HepG2 (cell line): ENCODE results near the gene IQCE. TPM values are rescaled to one million over a fixed set of nuclear protein-coding genes. Genes with fewer than 3 reads are reported as not detected.
A peak's percentile ranks its signal among the peaks of the same experiment; 100 is the strongest.

Experiments
- FOXP4 ChIP-seq: sonication (generic); formaldehyde crosslinking; IDR thresholded peaks from 2 replicates; pipeline ENCODE4 v1.4.0; 2020; ENCODE audit warnings: missing genetic modification reagents
- GPBP1L1 ChIP-seq: sonication (generic); formaldehyde crosslinking; IDR thresholded peaks from 2 replicates; pipeline ENCODE4 v1.5.0; 2020; ENCODE audit warnings: mild to moderate bottlenecking, missing genetic modification reagents
- HNF1A ChIP-seq, 2 experiments: sonication (generic) in 1 of 2; formaldehyde crosslinking in 1 of 2; IDR thresholded peaks; 2 replicates each; pipeline versions ENCODE4 v1.4.0 to v1.6.1; 2016 to 2020; ENCODE audit warnings: borderline replicate concordance in 1 of 2, low read depth in 1 of 2, mild to moderate bottlenecking in 1 of 2, missing genetic modification reagents in 1 of 2
- HNF4G ChIP-seq, 2 experiments: sonication (generic) in 1 of 2; formaldehyde crosslinking in 1 of 2; IDR thresholded peaks; 2 replicates each; pipeline versions ENCODE4 v1.4.0 to v1.6.1; 2011 to 2020; ENCODE audit warnings: borderline replicate concordance in 2 of 2, low read depth in 2 of 2, mild to moderate bottlenecking in 2 of 2, low read length in 1 of 2, missing genetic modification reagents in 1 of 2, moderate library complexity in 1 of 2
- JUND ChIP-seq: sonication (generic); formaldehyde crosslinking; IDR thresholded peaks from 2 replicates; pipeline ENCODE4 v1.8.0; 2022; ENCODE audit warnings: mild to moderate bottlenecking, missing genetic modification reagents
- MXD4 ChIP-seq: IDR thresholded peaks from 2 replicates; pipeline ENCODE4 v1.6.1; 2016; ENCODE audit warnings: mild to moderate bottlenecking, missing biosample characterization, missing genetic modification reagents
- NR2C2 ChIP-seq: sonication (generic); formaldehyde crosslinking; IDR thresholded peaks from 2 replicates; pipeline ENCODE4 v1.4.0; 2020; ENCODE audit warnings: missing genetic modification reagents, mild to moderate bottlenecking, moderate library complexity, borderline replicate concordance
- NRL ChIP-seq: sonication (generic); formaldehyde crosslinking; IDR thresholded peaks from 2 replicates; pipeline ENCODE4 v1.5.0; 2020; ENCODE audit warnings: missing genetic modification reagents, mild to moderate bottlenecking, moderate library complexity, borderline replicate concordance
- RARG ChIP-seq: sonication (generic); formaldehyde crosslinking; IDR thresholded peaks from 2 replicates; pipeline ENCODE4 v1.4.0; 2020; ENCODE audit warnings: low read depth, mild to moderate bottlenecking, missing genetic modification reagents
- SMARCE1 ChIP-seq: fragments of 450-650 bp; IDR thresholded peaks from 2 replicates; pipeline ENCODE4 v1.6.1; 2017; ENCODE audit warnings: borderline replicate concordance
- SRSF1 ChIP-seq: fragments of 200-400 bp; formaldehyde crosslinking; optimal IDR thresholded peaks from 2 replicates; pipeline ENCODE3; 2017; ENCODE audit warnings: mild to moderate bottlenecking, low read depth, low read length, moderate library complexity
- ZBTB1 ChIP-seq: sonication (generic); formaldehyde crosslinking; IDR thresholded peaks from 2 replicates; pipeline ENCODE4 v1.4.0; 2020; ENCODE audit warnings: missing genetic modification reagents, borderline replicate concordance
- ZBTB8A ChIP-seq: sonication (generic); formaldehyde crosslinking; IDR thresholded peaks from 2 replicates; pipeline ENCODE4 v1.4.0; 2020; ENCODE audit warnings: mild to moderate bottlenecking, low read depth, missing genetic modification reagents, borderline replicate concordance
- ZEB1 ChIP-seq: IDR thresholded peaks from 2 replicates; pipeline ENCODE4 v1.6.1; 2012; ENCODE audit warnings: mild to moderate bottlenecking, low read depth, inconsistent platforms; ENCODE audit not compliant: insufficient replicate concordance
- ZNF205 ChIP-seq: IDR thresholded peaks from 2 replicates; pipeline ENCODE4 v1.6.1; 2018; ENCODE audit warnings: missing biosample characterization, missing genetic modification reagents
- ZNF264 ChIP-seq: sonication (generic); formaldehyde crosslinking; IDR thresholded peaks from 2 replicates; pipeline ENCODE4 v1.4.0; 2020; ENCODE audit warnings: missing genetic modification reagents
- ZNF446 ChIP-seq: sonication (generic); formaldehyde crosslinking; IDR thresholded peaks from 2 replicates; pipeline ENCODE4 v1.5.0; 2020; ENCODE audit warnings: mild to moderate bottlenecking, missing genetic modification reagents
- ZNF674 ChIP-seq: sonication (generic); formaldehyde crosslinking; IDR thresholded peaks from 2 replicates; pipeline ENCODE4 v1.5.0; 2020; ENCODE audit warnings: low read depth, mild to moderate bottlenecking, missing genetic modification reagents
- ZNF747 ChIP-seq: sonication (generic); formaldehyde crosslinking; IDR thresholded peaks from 2 replicates; pipeline ENCODE4 v1.8.1; 2023; ENCODE audit warnings: missing genetic modification reagents, mild to moderate bottlenecking, borderline replicate concordance
- ZNF766 ChIP-seq: sonication (generic); formaldehyde crosslinking; IDR thresholded peaks from 2 replicates; pipeline ENCODE4 v1.5.0; 2020; ENCODE audit warnings: missing genetic modification reagents, borderline replicate concordance
- ZNF780A ChIP-seq: sonication (generic); formaldehyde crosslinking; IDR thresholded peaks from 2 replicates; pipeline ENCODE4 v1.8.0; 2022; ENCODE audit warnings: mild to moderate bottlenecking, missing genetic modification reagents, moderate library complexity
- ZNF816 ChIP-seq: sonication (generic); formaldehyde crosslinking; IDR thresholded peaks from 2 replicates; pipeline ENCODE4 v1.8.0; 2022; ENCODE audit warnings: missing genetic modification reagents, mild to moderate bottlenecking, borderline replicate concordance
- polyA plus RNA-seq, 8 experiments: library from polyadenylated mRNA; depleted of rRNA in 3 of 8; stranded (reverse) in 7 of 8; unstranded in 1 of 8; fragments of >200 nt; fragmentation: Illumina TruSeq in 4 of 8; extraction: Trizol in 4 of 8; gene quantifications; 2 replicates each; pipeline versions ENCODE4 v1.2.1 to v1.2.3, GENCODE V29; 2011 to 2016; ENCODE audit warnings: low read depth in 4 of 8, missing spikeins in 1 of 8, mixed read lengths in 1 of 8; ENCODE audit not compliant: insufficient read depth in 1 of 8
- total RNA-seq, 5 experiments: library from RNA; depleted of rRNA; stranded (reverse); fragments of >200 nt; fragmentation: Illumina TruSeq; extraction: Trizol; gene quantifications; 2 replicates each; pipeline ENCODE4 v1.2.3, GENCODE V29; 2016; ENCODE audit warnings: low read depth in 1 of 5

Gene IQCE
- total and polyA plus RNA-seq, 2 of the 13 experiments (the other 11 are each of a cell fraction or from before 2014, with no cell fraction given): 1.5 to 2.5 TPM

GRCh38 chr7:2631946-2632732, 73.4 kb downstream of the IQCE start, which contains the start of gene TTYH3 (continued):
- TF ChIP-seq GPBP1L1: no peak
- TF ChIP-seq ZNF816 (CRISPR knock-in tag): no peak
- no peak for TF ChIP-seq RARG
- TF ChIP-seq NRL (CRISPR knock-in tag): no peak
- no peak for TF ChIP-seq ZNF446 (CRISPR knock-in tag)
- TF ChIP-seq MXD4 (CRISPR knock-in tag): no peak
- TF ChIP-seq ZBTB1 (CRISPR knock-in tag): no peak
- TF ChIP-seq ZNF766 (CRISPR knock-in tag): no peak
- TF ChIP-seq SMARCE1: no peak
- no peak for TF ChIP-seq ZNF264 (CRISPR knock-in tag)
- TF ChIP-seq ZNF780A: no peak
- TF ChIP-seq JUND (CRISPR knock-in tag): no peak
- no peak for TF ChIP-seq ZBTB8A (CRISPR knock-in tag)
- TF ChIP-seq ZNF747 (CRISPR knock-in tag): no peak
- no peak for TF ChIP-seq ZNF674
- TF ChIP-seq HNF1A (IDR thresholded peaks at IDR 0.05; ENCODE audit: low read depth): no peak
- TF ChIP-seq HNF1A (CRISPR knock-in tag; IDR thresholded peaks at IDR 0.05; ENCODE audit: borderline replicate concordance): no peak
- TF ChIP-seq SRSF1: no peak
- no peak for TF ChIP-seq HNF4G (IDR thresholded peaks at IDR 0.05; ENCODE audit: borderline replicate concordance, low read depth, low read length)
- TF ChIP-seq HNF4G (CRISPR knock-in tag; IDR thresholded peaks at IDR 0.05; ENCODE audit: borderline replicate concordance, low read depth): no peak
- TF ChIP-seq ZEB1: no peak
- peak; percentile 48; the same call in 1 of the 2 replicates for TF ChIP-seq NR2C2 (CRISPR knock-in tag)
- no peak for TF ChIP-seq FOXP4 (CRISPR knock-in tag)
- TF ChIP-seq ZNF205 (CRISPR knock-in tag): no peak
